ENCODE data around the gene HS3ST3A1. TPM values are rescaled to one million over a fixed set of nuclear protein-coding genes. Genes with fewer than 3 reads are reported as not detected.

Gene HS3ST3A1
- total and polyA plus RNA-seq, 2 experiments from 2014 or later = 39.2 to 85.1 TPM

- Histone ChIP-seq H3K4me1 (ENCODE audit: insufficient read depth) (peaks cover 18% of the 10 kb centered on the region), H3K4me3 (no peak overlapping the region), H3F3A (ENCODE audit: insufficient read depth) (peaks cover 33% of the 10 kb centered on the region), H3K9ac (no peak overlapping the region), H4K20me1 (ENCODE audit: insufficient read depth) (no peaks in the 10 kb centered on the region), H3K4me2 (ENCODE audit: unreplicated experiment) (no peak overlapping the region), H3K27me3 (replicated peaks; ENCODE audit: insufficient read depth) (no peaks in the 10 kb centered on the region), H3K79me2 (ENCODE audit: insufficient read depth) (no peaks in the 10 kb centered on the region), H2AFZ (no peak overlapping the region), H3K36me3 (ENCODE audit: low read depth) (no peaks in the 10 kb centered on the region), H3K27ac (peak overlapping the region; percentile 38; the same call in 1 of the 2 replicates), H3K9me2 (ENCODE audit: insufficient read depth) (no peaks in the 10 kb centered on the region), H3K9me3 (ENCODE audit: low read depth) (no peaks in the 10 kb centered on the region)
- in situ Hi-C loops (cut with MboI) = no loop called here
- 89 to 94% methylated on average over 1 of the region's 1 CpG for WGBS, 2 experiments (ENCODE audit: low coverage in 1 of 2, low lambda C conversion rate in 2 of 2, missing lambda C conversion rate in 2 of 2)
- DNase-seq = peak; percentile 63
- TF ChIP-seq EZH2 (IDR thresholded peaks at IDR 0.05; ENCODE audit: insufficient read depth, poor library complexity, severe bottlenecking) (no peak), EZH2phosphoT487 (IDR thresholded peaks at IDR 0.05; ENCODE audit: insufficient read depth, low read depth) (no peak)
Observed at GRCh38 chr17:13476720-13477119, 125.0 kb downstream of the HS3ST3A1 start.

GRCh38 chr17:13475574-13476223, 126.0 kb downstream of the HS3ST3A1 start:
- no peak overlapping the region for H3K4me3 ChIP-seq
- in situ Hi-C loops (cut with MboI) = no loop called here

GRCh38 chr17:13474073-13474800, 127.5 kb downstream of the HS3ST3A1 start:
- no peak overlapping the region for H2AFZ ChIP-seq
- H3K79me2 ChIP-seq (ENCODE audit: insufficient read depth) = no peaks in the 10 kb centered on the region
- no peaks in the 10 kb centered on the region for H3K27me3 ChIP-seq (replicated peaks; ENCODE audit: insufficient read depth)
- DNase-seq = no peak
- H4K20me1 ChIP-seq (ENCODE audit: insufficient read depth) = no peaks in the 10 kb centered on the region
- no peak overlapping the region for H3K4me2 ChIP-seq (ENCODE audit: unreplicated experiment)
- 76 to 78% methylated on average over 10 of the region's 10 CpGs for WGBS, 2 experiments (ENCODE audit: low coverage in 1 of 2, low lambda C conversion rate in 2 of 2, missing lambda C conversion rate in 2 of 2)
- no peaks in the 10 kb centered on the region for H3K36me3 ChIP-seq (ENCODE audit: low read depth)
- H3K9ac ChIP-seq = no peak overlapping the region
- H3K27ac ChIP-seq = no peak overlapping the region
- TF ChIP-seq EZH2phosphoT487 (IDR thresholded peaks at IDR 0.05; ENCODE audit: insufficient read depth, low read depth) (no peak), EZH2 (IDR thresholded peaks at IDR 0.05; ENCODE audit: insufficient read depth, poor library complexity, severe bottlenecking) (no peak)
- in situ Hi-C loops (cut with MboI) = no loop called here
- peaks cover 18% of the 10 kb centered on the region for H3K4me1 ChIP-seq (ENCODE audit: insufficient read depth)
- H3K9me3 ChIP-seq (ENCODE audit: low read depth) = no peaks in the 10 kb centered on the region
- H3K4me3 ChIP-seq = no peak overlapping the region
- peaks cover 33% of the 10 kb centered on the region for H3F3A ChIP-seq (ENCODE audit: insufficient read depth)
- no peaks in the 10 kb centered on the region for H3K9me2 ChIP-seq (ENCODE audit: insufficient read depth)

More at GRCh38 chr17:13475574-13476223, 126.0 kb downstream of the HS3ST3A1 start:
- Histone ChIP-seq H3K79me2 (ENCODE audit: insufficient read depth) (no peaks in the 10 kb centered on the region), H3K4me2 (ENCODE audit: unreplicated experiment) (no peak overlapping the region), H3K27ac (no peak overlapping the region), H3K36me3 (ENCODE audit: low read depth) (no peaks in the 10 kb centered on the region), H3K9ac (no peak overlapping the region), H3K27me3 (replicated peaks; ENCODE audit: insufficient read depth) (no peaks in the 10 kb centered on the region), H2AFZ (no peak overlapping the region), H3F3A (ENCODE audit: insufficient read depth) (peaks cover 33% of the 10 kb centered on the region), H3K9me2 (ENCODE audit: insufficient read depth) (no peaks in the 10 kb centered on the region), H3K9me3 (ENCODE audit: low read depth) (no peaks in the 10 kb centered on the region), H3K4me1 (ENCODE audit: insufficient read depth) (peaks cover 18% of the 10 kb centered on the region), H4K20me1 (ENCODE audit: insufficient read depth) (no peaks in the 10 kb centered on the region)
- WGBS, 2 experiments (ENCODE audit: low coverage in 1 of 2, low lambda C conversion rate in 2 of 2, missing lambda C conversion rate in 2 of 2) = 93 to 97% methylated on average over 2 of the region's 2 CpGs
- TF ChIP-seq EZH2phosphoT487 (IDR thresholded peaks at IDR 0.05; ENCODE audit: insufficient read depth, low read depth) = no peak
- TF ChIP-seq EZH2 (IDR thresholded peaks at IDR 0.05; ENCODE audit: insufficient read depth, poor library complexity, severe bottlenecking) = no peak
- DNase-seq = no peak

DNA sequence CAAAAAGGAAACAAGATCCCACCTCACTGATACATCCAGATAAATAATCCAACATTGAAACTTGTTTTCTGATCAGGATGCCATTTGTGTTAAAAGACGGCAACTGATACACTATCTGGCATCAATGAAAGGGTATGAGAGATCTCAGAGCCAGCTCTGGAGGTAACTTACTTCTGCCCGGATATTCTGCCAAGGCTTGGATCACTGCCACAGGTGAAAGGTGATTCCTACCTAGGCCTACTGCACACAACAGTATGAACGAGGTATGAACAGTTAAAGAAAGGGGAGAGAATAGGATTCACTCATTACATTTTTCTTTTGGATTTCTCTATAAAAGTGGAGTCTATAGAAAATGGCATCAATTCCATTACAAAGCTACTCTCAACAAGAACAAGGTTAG, 136.1 kb downstream of the HS3ST3A1 start:
- Histone ChIP-seq H4K20me1 (ENCODE audit: insufficient read depth) (no peaks in the 10 kb centered on the region), H3K9ac (no peak overlapping the region), H2AFZ (no peak overlapping the region), H3F3A (ENCODE audit: insufficient read depth) (peaks cover 16% of the 10 kb centered on the region; the same call in 1 of the 2 replicates), H3K9me3 (ENCODE audit: low read depth) (no peaks in the 10 kb centered on the region), H3K9me2 (ENCODE audit: insufficient read depth) (no peaks in the 10 kb centered on the region), H3K4me2 (ENCODE audit: unreplicated experiment) (no peak overlapping the region), H3K4me3 (no peak overlapping the region), H3K27ac (no peak overlapping the region), H3K36me3 (ENCODE audit: low read depth) (no peaks in the 10 kb centered on the region), H3K79me2 (ENCODE audit: insufficient read depth) (no peaks in the 10 kb centered on the region), H3K4me1 (ENCODE audit: insufficient read depth) (peaks cover 17% of the 10 kb centered on the region), H3K27me3 (replicated peaks; ENCODE audit: insufficient read depth) (no peaks in the 10 kb centered on the region)
- in situ Hi-C loops (cut with MboI) = no loop called here
- WGBS, 2 experiments (ENCODE audit: low coverage in 1 of 2, low lambda C conversion rate in 2 of 2, missing lambda C conversion rate in 2 of 2) = 70 to 89% methylated on average over 3 of the region's 3 CpGs
- TF ChIP-seq EZH2phosphoT487 (IDR thresholded peaks at IDR 0.05; ENCODE audit: insufficient read depth, low read depth) (no peak), EZH2 (IDR thresholded peaks at IDR 0.05; ENCODE audit: insufficient read depth, poor library complexity, severe bottlenecking) (no peak)
- DNase-seq = no peak

Measured in GM23248 (cell line).